Small intestine (tissue), 7 donors: ENCODE measurements around the gene CDK17. TPM values are rescaled to one million over a fixed set of nuclear protein-coding genes. Genes with fewer than 3 reads are reported as not detected.
"Not testable (repeated sequence)": the region's sequence is repeated elsewhere in the genome, so short reads cannot be mapped to it uniquely, and the experiment has no call there.

ENCODE experiments used
- DNase-seq, 2 donors: peaks; one replicate each; pipeline versions ENCODE4 v3.0.0 to v3.0.0-alpha.2; 2013
- FAIRE-seq: peaks from 2 replicates; lab custom pipeline; 2012; peaks lifted over from hg19 to GRCh38; lab: Jason Lieb, UNC
- H3K27ac ChIP-seq, 3 donors: one replicate each; pipeline ENCODE4 v1.5.1; 2013; ENCODE audit warnings: low read length in 2 of 3, mild to moderate bottlenecking in 2 of 3, control low read depth in 1 of 3, inconsistent platforms in 1 of 3, low read depth in 1 of 3, moderate library complexity in 1 of 3
- H3K27me3 ChIP-seq, 3 donors: one replicate each; pipeline ENCODE4 v1.6.1; 2013; ENCODE audit warnings: low read length in 3 of 3, inconsistent platforms in 1 of 3; ENCODE audit not compliant: control insufficient read depth in 3 of 3, insufficient read depth in 3 of 3
- H3K36me3 ChIP-seq, 3 donors: one replicate each; pipeline ENCODE4 v1.6.1; 2013; ENCODE audit warnings: low read length in 3 of 3, inconsistent platforms in 1 of 3, low read depth in 1 of 3, mild to moderate bottlenecking in 1 of 3, moderate library complexity in 1 of 3; ENCODE audit not compliant: control insufficient read depth in 3 of 3, insufficient read depth in 2 of 3
- H3K4me1 ChIP-seq, 3 donors: one replicate each; pipeline ENCODE4 v1.6.1; 2013; ENCODE audit warnings: low read length in 2 of 3, inconsistent platforms in 1 of 3, low read depth in 1 of 3, mild to moderate bottlenecking in 1 of 3, moderate library complexity in 1 of 3; ENCODE audit not compliant: control insufficient read depth in 3 of 3, insufficient read depth in 2 of 3
- H3K4me3 ChIP-seq, 3 donors: one replicate each; pipeline ENCODE4 v1.5.1; 2013; ENCODE audit warnings: low read length in 3 of 3, control low read depth in 1 of 3, inconsistent platforms in 1 of 3, low read depth in 1 of 3, mild to moderate bottlenecking in 1 of 3, moderate library complexity in 1 of 3
- H3K9me3 ChIP-seq, 2 donors: one replicate each; pipeline ENCODE4 v1.6.1; 2013; ENCODE audit warnings: low read depth in 1 of 2, low read length in 1 of 2; ENCODE audit not compliant: control insufficient read depth in 2 of 2, insufficient read depth in 1 of 2
- WGBS, 3 donors: extraction: QIAGEN DNeasy Blood & Tissue Kit; methylation state at CpG; one replicate each; pipeline ENCODE4 v1.1.7; 2013; 5-methylcytosine and 5-hydroxymethylcytosine counted together
- polyA plus RNA-seq, 4 donors: library from polyadenylated mRNA; stranded (reverse) in 3 of 4; unstranded in 1 of 4; fragments of 200-250 nt in 3 of 4; fragments of 120-200 nt in 1 of 4; gene quantifications; one replicate each; pipeline versions ENCODE4 v1.2.1 to v1.2.3, GENCODE V29; 2013
- donor health status: healthy with polysubstance abuse.
- donor health status: control.
- donor health status: control.
- donor health status: Bipolar disorder and iron deficiency.
- donor health status: healthy.

The CDK17 gene
- polyA plus RNA-seq, 4 donors, result 7.6 to 29.8 (median 8.4) TPM

DNA sequence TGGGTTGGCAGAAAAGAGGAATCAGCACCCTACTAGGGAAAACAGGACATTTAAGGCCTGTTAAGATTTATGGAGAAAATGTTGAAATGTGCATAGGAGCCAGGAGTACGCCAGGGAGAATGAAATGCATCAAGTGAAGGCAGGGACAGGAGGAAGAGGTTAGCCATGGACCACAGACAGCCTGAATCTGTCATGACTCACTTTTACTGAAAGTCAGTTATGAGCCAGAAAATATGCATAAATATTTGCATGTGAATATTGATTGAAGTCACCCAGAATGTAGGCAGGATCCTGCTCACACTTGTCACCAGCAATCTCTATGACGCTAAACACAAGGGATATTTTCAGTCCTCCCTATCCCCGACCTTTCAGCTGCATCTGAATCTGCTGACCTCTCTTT is 25.1 kb upstream of the CDK17 start:
- WGBS, 3 donors, result 57 to 72% (median 70%) methylated on average over 3 of the region's 3 CpGs
- no peak for FAIRE-seq

DNA sequence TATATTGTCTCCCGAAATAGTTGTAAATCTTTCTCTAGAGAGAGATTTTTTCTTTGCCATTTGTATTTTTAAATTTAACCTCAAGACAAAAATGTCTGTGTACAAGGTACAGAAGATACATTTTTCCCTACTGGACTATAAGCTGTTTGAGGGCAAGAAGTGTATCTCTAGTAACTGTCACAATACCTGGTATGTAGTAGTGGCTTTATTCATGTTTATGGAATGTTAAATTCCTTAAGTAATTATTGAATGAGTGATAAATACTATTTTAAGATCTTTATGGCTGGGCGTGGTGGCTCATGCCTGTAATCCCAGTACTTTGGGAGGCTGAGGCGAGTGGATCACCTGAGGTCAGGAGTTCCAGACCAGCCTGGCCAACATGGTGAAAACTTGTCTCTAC is 24.4 kb upstream of the CDK17 start:
- Histone ChIP-seq H3K9me3 (no peaks in the 10 kb centered on the region), H3K36me3 (no peaks in the 10 kb centered on the region), H3K4me3 (no peak overlapping the region), H3K27me3 (no peaks in the 10 kb centered on the region), H3K4me1 (no peaks in the 10 kb centered on the region), H3K27ac (no peak overlapping the region)
- WGBS, 3 donors, result 60 to 82% (median 72%) methylated on average over 3 of the region's 3 CpGs
- FAIRE-seq (no peak), DNase-seq (no peak)

More for the DNA sequence above, 25.1 kb upstream of the CDK17 start:
- DNase-seq, result no peak
- no peaks in the 10 kb centered on the region for H3K9me3 ChIP-seq
- H3K4me3 ChIP-seq, result no peak overlapping the region
- no peaks in the 10 kb centered on the region for H3K36me3 ChIP-seq
- no peaks in the 10 kb centered on the region for H3K4me1 ChIP-seq
- no peak overlapping the region for H3K27ac ChIP-seq
- no peaks in the 10 kb centered on the region for H3K27me3 ChIP-seq

DNA sequence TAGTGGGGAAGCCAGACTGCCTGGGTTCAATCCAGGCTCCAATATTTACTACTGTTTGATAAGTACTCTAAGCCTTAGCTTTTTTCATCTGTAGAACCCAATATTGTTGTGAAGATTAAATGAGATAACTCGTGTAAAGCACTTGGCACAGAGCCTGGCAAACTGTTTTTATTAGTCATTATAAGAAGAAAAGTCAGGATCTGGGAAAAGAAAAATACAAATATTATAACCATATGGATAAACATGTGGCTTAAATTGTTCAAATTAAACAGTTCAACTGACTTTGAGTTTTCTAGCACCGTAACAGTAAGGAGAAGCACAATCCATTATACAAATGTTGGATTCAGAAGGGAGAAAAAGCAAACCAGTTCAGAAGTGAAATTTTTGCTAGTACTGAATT is 22.0 kb upstream of the CDK17 start:
- Histone ChIP-seq H3K4me1 (no peaks in the 10 kb centered on the region), H3K9me3 (no peaks in the 10 kb centered on the region), H3K27ac (no peak overlapping the region), H3K27me3 (no peaks in the 10 kb centered on the region), H3K36me3 (no peaks in the 10 kb centered on the region), H3K4me3 (no peak overlapping the region)
- 47 to 56% (median 54%) methylated on average over 2 of the region's 2 CpGs for WGBS, 3 donors
- FAIRE-seq (no peak), DNase-seq (no peak)

DNA sequence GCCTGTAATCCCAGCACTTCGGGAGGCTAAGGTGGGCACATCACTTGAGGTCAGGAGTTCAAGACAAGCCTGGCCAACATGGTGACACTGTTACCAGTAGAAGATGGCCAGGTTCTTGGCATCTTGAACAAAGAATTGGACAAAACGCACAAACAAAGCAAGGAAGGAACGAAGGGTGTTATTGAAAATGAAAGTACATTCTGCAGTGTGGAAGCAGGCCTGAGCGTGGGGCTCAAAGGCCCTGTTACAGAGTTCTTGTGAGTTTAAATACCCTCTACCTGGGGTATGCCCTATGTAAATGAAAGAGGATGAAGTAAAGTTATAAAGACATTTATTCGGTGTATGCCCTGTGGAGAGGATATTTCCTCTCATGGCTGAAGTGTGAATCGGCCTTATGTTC is 20.8 kb upstream of the CDK17 start:
- WGBS, 3 donors, result 49 to 55% (median 52%) methylated on average over 6 of the region's 6 CpGs
- DNase-seq (peak in 1 of 2 donors; percentile 32), FAIRE-seq (no peak)
- Histone ChIP-seq H3K4me3 (no peak overlapping the region), H3K27ac (peak overlapping the region in 1 of 3 donors; percentile 48), H3K36me3 (no peaks in the 10 kb centered on the region), H3K27me3 (no peaks in the 10 kb centered on the region), H3K9me3 (no peaks in the 10 kb centered on the region), H3K4me1 (no peaks in the 10 kb centered on the region)

GRCh38 chr12:96420277-96420835 is 20.1 kb upstream of the CDK17 start:
- DNase-seq (no peak), FAIRE-seq (no peak)
- Histone ChIP-seq H3K27ac (no peak overlapping the region), H3K9me3 (no peaks in the 10 kb centered on the region), H3K4me3 (no peak overlapping the region), H3K27me3 (no peaks in the 10 kb centered on the region), H3K4me1 (no peaks in the 10 kb centered on the region), H3K36me3 (no peaks in the 10 kb centered on the region)
- WGBS, 3 donors, result 92 to 96% (median 95%) methylated on average over 7 of the region's 7 CpGs

DNA sequence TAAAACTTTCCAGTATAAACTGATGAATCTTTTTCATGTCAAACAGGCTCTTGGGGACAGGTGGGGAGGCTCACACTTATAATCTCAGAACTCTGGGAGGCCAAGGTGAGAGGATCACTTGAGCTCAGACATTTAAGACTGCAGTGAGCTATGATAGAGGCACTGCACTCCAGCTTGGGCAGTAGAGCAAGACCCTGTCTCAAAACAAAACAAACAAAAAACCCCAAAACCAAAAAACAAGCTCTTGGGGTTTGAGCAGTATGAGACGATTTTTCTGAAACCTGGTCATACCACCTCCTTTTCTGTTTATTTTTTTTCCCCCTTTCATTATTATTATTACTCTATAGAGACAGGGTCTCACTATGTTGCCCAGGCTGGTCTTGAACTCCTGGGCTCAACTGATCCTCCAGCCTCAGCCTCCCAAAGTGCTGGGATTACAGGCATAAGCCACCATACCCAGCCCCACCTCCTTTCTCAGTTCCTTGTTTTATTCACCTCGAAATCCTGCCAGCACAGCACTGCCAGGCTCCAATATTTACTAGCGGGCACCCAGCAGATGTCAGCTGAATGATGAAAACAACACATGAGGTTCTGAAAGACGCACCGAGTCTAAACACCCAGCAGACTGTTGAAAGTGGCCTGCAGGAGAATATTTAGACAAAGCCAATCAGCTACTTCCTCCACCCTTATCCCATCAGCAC is 19.5 kb upstream of the CDK17 start:
- DNase-seq (no peak), FAIRE-seq (no peak)
- 77 to 91% (median 85%) methylated on average over 5 of the region's 5 CpGs for WGBS, 3 donors
- H3K27me3 ChIP-seq, result no peaks in the 10 kb centered on the region
- H3K36me3 ChIP-seq, result no peaks in the 10 kb centered on the region
- no peaks in the 10 kb centered on the region for H3K9me3 ChIP-seq
- H3K27ac ChIP-seq, result no peak overlapping the region
- no peak overlapping the region for H3K4me3 ChIP-seq
- H3K4me1 ChIP-seq, result no peaks in the 10 kb centered on the region

DNA sequence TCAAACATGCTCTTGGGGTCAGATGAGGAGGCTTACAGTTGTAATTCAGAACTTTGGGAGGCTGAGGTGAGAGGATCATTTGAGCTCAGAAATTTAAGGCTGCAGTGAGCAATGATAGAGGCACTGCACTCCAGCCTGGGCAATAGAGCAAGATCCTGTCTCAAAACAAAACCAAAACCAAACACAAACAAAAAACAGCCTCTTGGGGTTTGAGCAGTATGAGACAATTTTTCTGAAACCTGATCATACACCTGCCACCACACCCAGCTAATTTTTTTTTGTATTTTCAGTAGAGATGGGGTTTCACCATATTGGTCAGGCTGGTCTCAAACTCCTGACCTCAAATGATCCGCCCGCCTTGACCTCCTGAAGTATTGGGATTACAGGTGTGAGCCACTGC is 17.4 kb upstream of the CDK17 start:
- H3K36me3 ChIP-seq, H3K4me1 ChIP-seq, DNase-seq, H3K27ac ChIP-seq, H3K9me3 ChIP-seq, H3K27me3 ChIP-seq, FAIRE-seq, H3K4me3 ChIP-seq: not testable (repeated sequence)
- 72 to 94% (median 80%) methylated on average over 2 of the region's 2 CpGs for WGBS, 3 donors

GRCh38 chr12:96416033-96416799 is 16.0 kb upstream of the CDK17 start:
- Histone ChIP-seq H3K36me3 (no peaks in the 10 kb centered on the region), H3K27me3 (no peaks in the 10 kb centered on the region), H3K9me3 (no peaks in the 10 kb centered on the region), H3K4me3 (no peak overlapping the region), H3K27ac (no peak overlapping the region), H3K4me1 (no peaks in the 10 kb centered on the region)
- 71 to 74% (median 73%) methylated on average over 7 of the region's 7 CpGs for WGBS, 3 donors
- FAIRE-seq, result no peak
- no peak for DNase-seq
